Epithelial cell of proximal tubule (primary cell): ENCODE results near the gene EGFR. TPM values are rescaled to one million over a fixed set of nuclear protein-coding genes. Genes with fewer than 3 reads are reported as not detected.

ENCODE experiments used
- DNase-seq: peaks from one replicate; pipeline ENCODE4 v3.0.0-alpha.2; 2011; ENCODE audit warnings: low read depth
- H3K4me3 ChIP-seq: 2 replicates; pipeline ENCODE4 v1.5.1; 2011; ENCODE audit warnings: low read depth, mild to moderate bottlenecking, low read length
- total RNA-seq: library from RNA; depleted of rRNA; stranded (reverse); fragments of >200 nt; gene quantifications from 2 replicates; pipeline ENCODE4 v1.2.3, GENCODE V29; 2015
- TF ChIP-seq, protein P1 (sequence below): conservative IDR thresholded peaks from 2 replicates; pipeline ENCODE4 v1.5.1; 2012; ENCODE audit warnings: low read depth, mild to moderate bottlenecking, low read length

Gene EGFR
- total RNA-seq, 1 donor from 2014 or later, result 48.1 TPM

DNA sequence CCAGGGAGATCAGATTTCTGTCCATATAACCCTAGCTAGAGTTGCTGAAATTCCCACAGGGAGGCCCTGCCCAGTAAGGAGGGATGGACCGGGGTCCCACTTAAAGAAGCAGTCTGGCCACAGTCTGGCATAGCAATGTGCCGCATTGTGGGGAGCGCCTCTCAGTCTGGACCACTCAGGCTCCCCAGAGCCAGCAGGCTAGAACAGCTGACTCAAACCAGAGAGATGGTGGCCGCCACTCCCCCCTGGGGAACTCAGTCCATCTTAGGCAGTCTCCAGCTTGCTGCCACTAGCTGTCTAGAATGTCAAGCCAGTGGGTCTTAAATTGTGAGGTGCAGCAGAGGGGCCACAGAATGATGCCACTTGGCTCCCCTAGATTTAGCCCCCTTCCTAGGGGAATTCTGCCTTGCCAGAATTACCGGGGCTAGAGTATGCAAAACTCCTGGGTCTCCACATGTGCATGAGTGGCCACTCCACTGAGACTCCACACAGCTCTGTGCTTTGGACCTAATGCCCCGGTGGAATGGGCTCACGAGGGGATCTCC is 213.0 kb downstream of the EGFR start:
- no peak for DNase-seq

DNA sequence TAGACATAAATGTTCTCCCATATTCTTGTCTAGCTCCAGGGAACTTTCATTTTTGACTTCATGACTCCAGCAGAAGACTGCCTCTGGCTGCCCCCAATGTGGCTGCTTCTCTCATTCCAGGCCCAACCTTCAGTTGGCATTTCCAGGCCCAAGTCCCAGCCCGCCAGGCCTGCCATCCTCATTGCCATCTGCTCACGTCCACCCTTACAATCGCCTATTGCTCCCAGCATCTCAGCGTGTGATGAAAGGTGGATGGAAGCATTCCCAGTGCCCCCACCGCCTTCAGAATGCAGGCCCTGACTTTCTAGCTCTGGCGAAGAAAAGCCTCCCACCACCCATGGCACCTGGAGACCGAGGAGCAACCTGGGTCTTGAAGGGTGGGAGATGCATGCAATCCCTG is 214.2 kb downstream of the EGFR start:
- no peak overlapping the region for H3K4me3 ChIP-seq
- no peak for DNase-seq
- TF ChIP-seq, protein P1, sequence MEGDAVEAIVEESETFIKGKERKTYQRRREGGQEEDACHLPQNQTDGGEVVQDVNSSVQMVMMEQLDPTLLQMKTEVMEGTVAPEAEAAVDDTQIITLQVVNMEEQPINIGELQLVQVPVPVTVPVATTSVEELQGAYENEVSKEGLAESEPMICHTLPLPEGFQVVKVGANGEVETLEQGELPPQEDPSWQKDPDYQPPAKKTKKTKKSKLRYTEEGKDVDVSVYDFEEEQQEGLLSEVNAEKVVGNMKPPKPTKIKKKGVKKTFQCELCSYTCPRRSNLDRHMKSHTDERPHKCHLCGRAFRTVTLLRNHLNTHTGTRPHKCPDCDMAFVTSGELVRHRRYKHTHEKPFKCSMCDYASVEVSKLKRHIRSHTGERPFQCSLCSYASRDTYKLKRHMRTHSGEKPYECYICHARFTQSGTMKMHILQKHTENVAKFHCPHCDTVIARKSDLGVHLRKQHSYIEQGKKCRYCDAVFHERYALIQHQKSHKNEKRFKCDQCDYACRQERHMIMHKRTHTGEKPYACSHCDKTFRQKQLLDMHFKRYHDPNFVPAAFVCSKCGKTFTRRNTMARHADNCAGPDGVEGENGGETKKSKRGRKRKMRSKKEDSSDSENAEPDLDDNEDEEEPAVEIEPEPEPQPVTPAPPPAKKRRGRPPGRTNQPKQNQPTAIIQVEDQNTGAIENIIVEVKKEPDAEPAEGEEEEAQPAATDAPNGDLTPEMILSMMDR, result no peak

More for the DNA sequence above, 213.0 kb downstream of the EGFR start:
- TF ChIP-seq, protein P1, result no peak
- H3K4me3 ChIP-seq, result no peak overlapping the region

DNA sequence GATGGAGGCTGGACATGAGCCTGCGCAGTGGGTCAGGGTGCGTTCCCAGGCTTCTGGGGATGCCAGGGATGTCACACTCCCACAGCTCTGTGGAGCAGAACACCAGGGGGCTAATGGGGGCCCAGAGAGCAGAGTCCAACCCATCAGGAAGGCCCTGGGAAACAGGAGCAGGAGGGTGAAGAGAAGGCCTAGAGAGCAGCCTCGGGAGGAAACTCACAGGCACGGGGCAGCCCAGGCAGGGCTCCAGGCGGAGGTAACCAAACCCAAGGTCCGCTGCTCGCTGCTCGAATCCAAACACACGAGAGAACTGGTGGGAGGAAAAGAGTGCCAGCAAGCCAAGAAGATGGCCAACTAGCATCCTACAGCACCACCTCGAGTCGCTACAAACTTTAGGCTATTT is 215.6 kb downstream of the EGFR start:
- TF ChIP-seq, protein P1, result no peak
- H3K4me3 ChIP-seq, result no peak overlapping the region
- DNase-seq, result no peak

DNA sequence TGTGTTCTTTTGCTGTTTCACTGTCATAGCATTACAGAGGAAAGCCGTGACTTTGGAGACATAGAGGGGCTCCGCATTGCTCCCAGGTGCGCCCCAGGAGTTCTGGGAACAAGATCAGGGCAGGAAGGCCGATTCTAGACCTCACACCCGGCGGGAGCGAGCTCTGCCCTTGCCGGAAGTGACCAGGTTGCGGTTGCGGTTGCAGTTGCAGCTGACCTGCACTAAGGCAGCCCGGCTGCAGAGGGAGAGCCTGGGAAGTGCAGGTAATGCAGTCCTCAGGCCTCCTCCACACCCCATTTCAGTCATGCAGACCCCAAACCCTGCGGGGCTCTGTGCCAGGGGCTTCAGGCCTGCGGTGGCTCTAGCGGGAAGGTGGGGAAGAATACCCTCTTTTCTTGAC is 216.3 kb downstream of the EGFR start:
- no peak overlapping the region for H3K4me3 ChIP-seq
- DNase-seq, result no peak
- TF ChIP-seq, protein P1, result no peak

DNA sequence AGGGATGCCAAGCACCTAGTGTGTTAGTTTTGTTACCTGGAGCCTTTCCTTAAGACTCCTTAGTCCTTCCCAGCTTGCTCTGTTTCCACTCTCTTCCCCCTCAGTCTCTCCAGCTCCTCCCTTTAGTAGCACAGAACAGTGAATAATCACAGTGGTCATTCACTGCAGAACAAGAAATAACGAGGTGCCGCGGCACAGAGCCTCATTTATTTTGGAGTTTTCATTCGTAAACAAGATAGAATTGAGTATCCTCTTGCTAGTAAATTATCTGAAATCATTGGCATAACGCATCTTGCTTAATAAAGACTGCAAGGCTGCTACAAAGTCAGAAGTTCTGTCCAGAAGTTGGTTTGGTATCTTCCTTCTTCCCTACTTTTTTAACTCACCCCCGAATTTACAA is 217.0 kb downstream of the EGFR start:
- no peak overlapping the region for H3K4me3 ChIP-seq
- DNase-seq, result no peak
- TF ChIP-seq, protein P1, result no peak

DNA sequence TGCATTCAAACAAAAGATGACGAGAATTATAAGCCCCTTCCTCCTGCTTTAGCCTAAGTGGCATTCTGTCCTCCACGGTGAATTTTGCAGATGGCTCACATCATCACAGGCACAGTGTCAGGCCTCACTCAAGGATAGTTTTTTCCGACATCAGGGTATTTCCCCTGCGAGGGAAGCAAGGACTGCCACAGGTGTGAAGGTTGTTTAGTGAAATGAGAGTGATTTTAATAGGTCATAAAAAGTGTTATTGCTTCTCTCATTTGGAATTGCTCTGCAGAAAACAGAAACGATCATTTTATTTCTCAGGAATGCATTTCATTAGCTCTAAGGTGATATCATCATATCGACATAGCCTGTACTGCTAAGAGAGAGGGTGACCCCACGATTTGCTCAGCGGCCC is 217.7 kb downstream of the EGFR start:
- no peak overlapping the region for H3K4me3 ChIP-seq
- TF ChIP-seq, protein P1, result no peak
- no peak for DNase-seq

DNA sequence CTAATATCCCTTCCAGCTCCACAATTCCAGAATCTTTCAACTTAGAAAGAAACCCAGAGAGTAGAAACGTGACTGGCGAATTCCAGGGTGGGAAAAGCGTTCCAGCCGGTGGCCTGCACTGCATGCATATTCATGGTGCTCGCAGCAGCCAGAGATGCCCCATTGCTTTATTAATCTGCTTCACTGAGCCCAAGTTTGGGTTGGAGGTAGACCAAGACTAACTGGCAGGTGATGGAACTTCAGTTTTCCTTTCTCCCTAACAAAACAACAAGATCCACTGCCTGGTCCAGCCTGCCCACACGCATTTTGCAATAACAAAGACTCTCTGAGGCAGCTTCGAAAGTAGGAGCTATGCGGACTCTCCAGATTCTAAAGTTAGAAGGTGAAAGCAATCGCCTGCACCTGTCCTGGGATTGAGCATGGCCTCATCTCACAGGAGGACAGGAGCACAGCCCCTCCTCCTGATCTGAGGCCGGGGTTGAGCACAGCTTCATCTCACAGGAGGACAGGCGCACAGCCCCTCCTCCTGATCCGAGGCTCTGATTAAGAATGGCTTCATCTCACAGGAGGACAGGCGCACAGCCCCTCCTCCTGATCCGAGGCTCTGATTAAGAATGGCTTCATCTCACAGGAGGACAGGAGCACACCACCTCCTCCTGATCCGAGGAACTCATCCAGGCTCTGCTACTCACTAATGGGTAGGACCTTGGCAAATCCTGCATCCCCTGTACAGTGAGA is 218.5 kb downstream of the EGFR start:
- no peak for DNase-seq
- TF ChIP-seq, protein P1, result no peak
- no peak overlapping the region for H3K4me3 ChIP-seq
